ENCODE measurements around the gene GAS7.

GRCh38 chr17:10010752-10011151, 187.7 kb downstream of the GAS7 start:
- TF ChIP-seq CTCF (IDR thresholded peaks at IDR 0.05) (no peak), EZH2 (IDR thresholded peaks at IDR 0.05) (no peak)
